ENCODE results near the gene TBC1D7. TPM values are rescaled to one million over a fixed set of nuclear protein-coding genes. Genes with fewer than 3 reads are reported as not detected.

TBC1D7 gene
- total RNA-seq, result 10 to 100 TPM in 2 of 4 donors, 1 to 10 TPM in 2; 6.9 to 10.7 (median 9.6) TPM

- WGBS, 2 donors, result 1% methylated on average over 41 to 47 of the region's 63 CpGs
- peak within 1 kb of the TSS; percentile 72 to 95 (median 91) for H3K27ac ChIP-seq
- TF ChIP-seq CTCF (IDR thresholded peaks at IDR 0.05), result peak in 3 of 6 experiments; percentile 18 to 36 (median 34)
- peak; percentile 25 to 92 for TF ChIP-seq POLR2A (IDR thresholded peaks at IDR 0.05)
- peak within 1 kb of the TSS; percentile 76 to 96 (median 82) for H3K4me3 ChIP-seq (replicated peaks in 1 of 3)
- peaks cover 0 to 6% of the 10 kb centered on the region in 2 donors for H3K36me3 ChIP-seq
- intact Hi-C loops (cut with DNase I), result no loop called here
- peaks cover 0 to 9% of the 10 kb centered on the region in 2 donors for H3K4me1 ChIP-seq
- H3K9me3 ChIP-seq, result no peaks in the 10 kb centered on the region
- no peaks in the 10 kb centered on the region for H3K27me3 ChIP-seq
- DNase-seq, result peak; percentile 91 to 92
These were observed at the start of gene TBC1D7 for GRCh38 chr6:13328076-13328874. Gene TBC1D7, minus strand, starts transcription at chr6:13328537. Its CDS starts 1,639 bp downstream, at chr6:13326898.

- 95% methylated on average over 2 of the region's 2 CpGs for WGBS, 2 donors
- intact Hi-C loops (cut with DNase I), result no loop called here
- H3K27me3 ChIP-seq, result no peaks in the 10 kb centered on the region
- DNase-seq, result no peak
- H3K36me3 ChIP-seq, result no peaks in the 10 kb centered on the region
- TF ChIP-seq POLR2A (IDR thresholded peaks at IDR 0.05), result no peak
- no peak for TF ChIP-seq CTCF (IDR thresholded peaks at IDR 0.05)
- no peak overlapping the region for H3K4me3 ChIP-seq (replicated peaks in 1 of 3)
- H3K27ac ChIP-seq, result no peak overlapping the region
- no peaks in the 10 kb centered on the region for H3K4me1 ChIP-seq
- H3K9me3 ChIP-seq, result no peaks in the 10 kb centered on the region
These were observed 48.9 kb upstream of the TBC1D7 start for GRCh38 chr6:13377054-13377758.

GRCh38 chr6:13375360-13375878, 47.1 kb upstream of the TBC1D7 start:
- DNase-seq, result no peak
- Histone ChIP-seq H3K36me3 (no peaks in the 10 kb centered on the region), H3K27me3 (no peaks in the 10 kb centered on the region), H3K4me1 (no peaks in the 10 kb centered on the region), H3K27ac (no peak overlapping the region), H3K4me3 (replicated peaks in 1 of 3) (no peak overlapping the region), H3K9me3 (no peaks in the 10 kb centered on the region)
- intact Hi-C loops (cut with DNase I), result no loop called here
- 86 to 90% methylated on average over 9 of the region's 9 CpGs for WGBS, 2 donors
- TF ChIP-seq CTCF (IDR thresholded peaks at IDR 0.05) (no peak), POLR2A (IDR thresholded peaks at IDR 0.05) (no peak)

- Histone ChIP-seq H3K9me3 (no peaks in the 10 kb centered on the region), H3K27me3 (no peaks in the 10 kb centered on the region), H3K36me3 (no peaks in the 10 kb centered on the region), H3K4me3 (replicated peaks in 1 of 3) (no peak overlapping the region), H3K27ac (no peak overlapping the region), H3K4me1 (no peaks in the 10 kb centered on the region)
- intact Hi-C loops (cut with DNase I), result no loop called here
- no peak for TF ChIP-seq CTCF (IDR thresholded peaks at IDR 0.05)
- no peak for TF ChIP-seq POLR2A (IDR thresholded peaks at IDR 0.05)
- 93 to 100% methylated on average over 1 of the region's 1 CpG for WGBS, 2 donors
- DNase-seq, result no peak
These were observed 45.6 kb upstream of the TBC1D7 start for GRCh38 chr6:13373919-13374318.

Data from thyroid gland (tissue), 4 donors.